Panc1 (cell line): ENCODE measurements around the gene EEF1A2. TPM values are rescaled to one million over a fixed set of nuclear protein-coding genes. Genes with fewer than 3 reads are reported as not detected.

Source experiments
- ATAC-seq: fragments of 200-7000 bp; cut with Tn5 transposase; 2 replicates; pipeline ENCODE4 v1.9.1; 2020; ENCODE audit warnings: mild to moderate bottlenecking, moderate library complexity
- BruUV-seq: library from RNA; stranded (reverse); fragments of 400-500 nt; replicated peaks from 2 replicates; lab custom pipeline; 2021; lab: Mats Ljungman, UMichigan
- CTCF ChIA-PET: fragments of 300-600 bp; sonication (Branson Sonifier 250); formaldehyde crosslinking; loops from one replicate; lab custom pipeline; 2022; ENCODE audit warnings: antibody characterized with exemption; lab: Charles Lee
- POLR2A ChIA-PET: fragments of 300-600 bp; sonication (Branson Sonifier 250); formaldehyde crosslinking; loops from one replicate; lab custom pipeline; 2022; ENCODE audit warnings: antibody characterized with exemption; lab: Charles Lee
- DNase-seq: peaks from one replicate; pipeline ENCODE4 v3.0.0-alpha.2; 2010; ENCODE audit warnings: low read depth, low spot score
- H3K27ac ChIP-seq: 2 replicates; pipeline ENCODE4 v1.5.1; 2011; ENCODE audit warnings: mild to moderate bottlenecking, low read length, inconsistent platforms
- H3K27me3 ChIP-seq: fragments of 200-500 bp; sonication (Bioruptor generic); 2 replicates; pipeline ENCODE4 v1.6.0; 2014; ENCODE audit warnings: low read length, inconsistent platforms; ENCODE audit not compliant: control insufficient read depth, insufficient read depth
- H3K36me3 ChIP-seq: fragments of 200-500 bp; sonication (Bioruptor generic); 2 replicates; pipeline ENCODE4 v1.5.1; 2014; ENCODE audit warnings: inconsistent platforms, mild to moderate bottlenecking, low read length, moderate library complexity; ENCODE audit not compliant: control insufficient read depth, insufficient read depth
- H3K4me1 ChIP-seq: 2 replicates; pipeline ENCODE4 v1.5.1; 2011; ENCODE audit warnings: inconsistent platforms, mild to moderate bottlenecking, low read length, moderate library complexity; ENCODE audit not compliant: control insufficient read depth, insufficient read depth
- H3K4me3 ChIP-seq, 2 experiments: 2 replicates each; pipeline ENCODE4 v1.5.1; 2011 to 2012; ENCODE audit warnings: low read depth in 2 of 2, low read length in 2 of 2, mild to moderate bottlenecking in 2 of 2, inconsistent platforms in 1 of 2, moderate library complexity in 1 of 2
- H3K9me3 ChIP-seq: fragments of 200-500 bp; sonication (Bioruptor generic); 2 replicates; pipeline ENCODE4 v1.5.1; 2014; ENCODE audit warnings: low read depth, mild to moderate bottlenecking, inconsistent platforms, low read length, moderate library complexity; ENCODE audit not compliant: control insufficient read depth, insufficient read depth
- CTCF ChIP-seq: fragments of 450-650 bp; IDR thresholded peaks from 2 replicates; pipeline ENCODE4 v1.5.1; 2017; ENCODE audit warnings: mild to moderate bottlenecking
- POLR2AphosphoS5 ChIP-seq: IDR thresholded peaks from 2 replicates; pipeline ENCODE4 v1.6.1; 2012; ENCODE audit warnings: mild to moderate bottlenecking, low read depth, low read length, moderate library complexity
- REST ChIP-seq, 2 experiments: IDR thresholded peaks; 2 replicates each; pipeline ENCODE4 v1.6.1; 2011 to 2012; ENCODE audit warnings: low read depth in 2 of 2, control low read depth in 1 of 2, low read length in 1 of 2, mild to moderate bottlenecking in 1 of 2, moderate library complexity in 1 of 2; ENCODE audit not compliant: insufficient read depth in 1 of 2
- SIN3A ChIP-seq: IDR thresholded peaks from 2 replicates; pipeline ENCODE4 v1.6.1; 2012; ENCODE audit warnings: low read depth, mild to moderate bottlenecking, low read length, moderate library complexity, borderline replicate concordance; ENCODE audit not compliant: insufficient read depth
- TCF7L2 ChIP-seq: IDR thresholded peaks from 2 replicates; pipeline ENCODE4 v1.6.1; 2011; ENCODE audit warnings: mild to moderate bottlenecking, low read depth, low read length, inconsistent platforms
- in situ Hi-C: cut with HindIII; loops from 2 replicates; pipeline ENCODE4 v1.10.0; 2016; ENCODE audit warnings: low sequenced_read_pairs, low pct_unique_long_range_greater_than_20kb
- intact Hi-C: fragments of 100-400 bp; cut with micrococcal nuclease; formaldehyde crosslinking; loops from one replicate; pipeline ENCODE4 v1.10.0; 2022; ENCODE audit not compliant: unreplicated experiment
- total RNA-seq: library from RNA; stranded (reverse); gene quantifications from one replicate; pipeline ENCODE4 v1.2.1, GENCODE V29; 2021; ENCODE audit not compliant: unreplicated experiment

The EEF1A2 gene
- total RNA-seq, 1 experiment from 2014 or later: 178 TPM

GRCh38 chr20:63491635-63492230, 7.2 kb downstream of the EEF1A2 start:
- Histone ChIP-seq H3K36me3 (no peaks in the 10 kb centered on the region), H3K27me3 (no peaks in the 10 kb centered on the region), H3K9me3 (no peaks in the 10 kb centered on the region), H3K27ac (no peak overlapping the region), H3K4me3 (no peak overlapping the region), H3K4me1 (peaks cover 4% of the 10 kb centered on the region)
- intact Hi-C loops: no loop called here
- ChIA-PET CTCF (no interaction called here), POLR2A (no interaction called here)
- in situ Hi-C loops: no loop called here
- no peak for DNase-seq
- no TSS peak for BruUV-seq
- ATAC-seq: no peak
- no peak for TF ChIP-seq CTCF
- no peak for TF ChIP-seq SIN3A
- TF ChIP-seq POLR2AphosphoS5: no peak
- TF ChIP-seq TCF7L2: no peak
- TF ChIP-seq REST (IDR thresholded peaks at IDR 0.05; ENCODE audit: insufficient read depth in 1 of 2, low read depth in 2 of 2, low read length in 1 of 2): no peak

DNA sequence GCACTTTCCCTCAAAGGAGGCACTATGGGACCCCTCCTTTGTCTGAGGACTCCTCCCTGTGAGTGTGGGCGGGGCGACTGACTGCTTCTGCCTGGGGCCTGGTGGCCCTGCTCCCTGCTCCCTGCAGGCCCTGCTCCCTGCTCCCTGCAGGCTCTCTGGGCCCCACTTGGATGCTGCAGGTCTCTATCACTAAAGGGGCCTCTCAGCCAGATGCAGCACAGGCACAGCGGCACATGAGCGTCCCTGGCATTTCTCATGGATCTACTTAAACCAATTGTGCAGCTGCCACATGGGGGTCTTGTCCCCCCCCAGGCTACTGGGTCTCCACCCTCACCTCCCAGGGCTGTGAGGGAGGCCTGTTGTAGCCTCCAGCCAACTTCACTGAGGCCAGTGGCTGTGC, 7.8 kb downstream of the EEF1A2 start:
- Histone ChIP-seq H3K4me1 (no peaks in the 10 kb centered on the region), H3K27me3 (no peaks in the 10 kb centered on the region), H3K4me3 (no peak overlapping the region), H3K36me3 (no peaks in the 10 kb centered on the region), H3K9me3 (no peaks in the 10 kb centered on the region), H3K27ac (no peak overlapping the region)
- ATAC-seq (no peak), DNase-seq (no peak)
- TF ChIP-seq REST (IDR thresholded peaks at IDR 0.05; ENCODE audit: insufficient read depth in 1 of 2, low read depth in 2 of 2, low read length in 1 of 2) (no peak), CTCF (no peak), SIN3A (no peak), TCF7L2 (no peak), POLR2AphosphoS5 (no peak)
- intact Hi-C loops (no loop called here), in situ Hi-C loops (no loop called here)
- CTCF ChIA-PET: no interaction called here
- no TSS peak for BruUV-seq
- POLR2A ChIA-PET: no interaction called here
